KOPT-K1 (cell line): Measurements from ENCODE around the gene ZSCAN29.
A peak's percentile ranks its signal among the peaks of the same experiment; 100 is the strongest.

Experiments
- H3K27ac ChIP-seq: fragments of 200-600 bp; sonication (generic); 2 replicates; pipeline ENCODE4 v1.5.1; 2016; ENCODE audit warnings: antibody characterized with exemption, mild to moderate bottlenecking, low read depth, low read length; ENCODE audit not compliant: poor library complexity, severe bottlenecking
- H3K36me3 ChIP-seq: fragments of 200-600 bp; sonication (generic); 2 replicates; pipeline ENCODE4 v1.5.1; 2017; ENCODE audit warnings: antibody characterized with exemption, mild to moderate bottlenecking, low read length, moderate library complexity; ENCODE audit not compliant: insufficient read depth
- H3K9me3 ChIP-seq: fragments of 200-600 bp; sonication (generic); 2 replicates; pipeline ENCODE4 v1.5.1; 2017; ENCODE audit warnings: antibody characterized with exemption, low read length, mild to moderate bottlenecking; ENCODE audit not compliant: insufficient read depth, poor library complexity, severe bottlenecking

ZSCAN29 gene

GRCh38 chr15:43378601-43379000 is 7.8 kb upstream of the ZSCAN29 start:
- H3K27ac ChIP-seq: no peak overlapping the region
- H3K9me3 ChIP-seq: no peaks in the 10 kb centered on the region
- peaks cover 70% of the 10 kb centered on the region for H3K36me3 ChIP-seq

- peaks cover 50% of the 10 kb centered on the region for H3K36me3 ChIP-seq
- no peaks in the 10 kb centered on the region for H3K9me3 ChIP-seq
- no peak overlapping the region for H3K27ac ChIP-seq
Measured at GRCh38 chr15:43376017-43376705, 5.3 kb upstream of the ZSCAN29 start.

- no peaks in the 10 kb centered on the region for H3K9me3 ChIP-seq
- H3K36me3 ChIP-seq: peaks cover 28% of the 10 kb centered on the region
- peak overlapping the region; percentile 86 for H3K27ac ChIP-seq
Measured at GRCh38 chr15:43370310-43370974, 401 bp downstream of the ZSCAN29 start.

DNA sequence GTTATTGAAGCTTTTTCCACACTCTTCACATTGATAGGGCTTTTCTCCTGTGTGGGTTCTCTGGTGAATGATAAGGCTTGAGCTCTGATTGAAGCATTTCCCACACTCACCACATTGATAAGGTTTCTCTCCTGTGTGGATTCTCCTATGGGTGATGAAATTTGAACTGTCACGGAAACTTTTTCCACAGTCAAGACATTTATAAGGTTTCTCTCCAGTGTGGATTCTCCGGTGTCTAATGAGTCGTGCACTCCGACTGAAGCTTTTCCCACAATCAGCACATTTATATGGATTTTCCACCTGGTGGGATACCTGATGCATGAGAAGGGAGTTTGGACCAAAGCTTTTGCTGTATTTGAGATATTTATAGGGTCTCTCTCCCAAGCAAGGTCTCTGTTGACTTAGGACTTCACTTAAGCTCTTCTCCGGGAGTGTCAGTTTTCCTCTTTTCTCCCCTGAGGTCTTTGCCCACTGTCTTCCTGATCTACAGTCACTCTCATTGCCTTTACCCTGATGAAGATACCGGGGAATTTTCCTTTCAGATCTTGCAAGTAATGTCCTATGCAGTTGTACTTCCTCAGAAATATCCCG is 9.4 kb downstream of the ZSCAN29 start:
- H3K27ac ChIP-seq: no peak overlapping the region
- H3K9me3 ChIP-seq: peaks cover 63% of the 10 kb centered on the region
- H3K36me3 ChIP-seq: peaks cover 90% of the 10 kb centered on the region

- H3K36me3 ChIP-seq: peaks cover 84% of the 10 kb centered on the region
- no peak overlapping the region for H3K27ac ChIP-seq
- H3K9me3 ChIP-seq: peaks cover 63% of the 10 kb centered on the region
Measured at GRCh38 chr15:43360821-43361220, 10.0 kb downstream of the ZSCAN29 start.

DNA sequence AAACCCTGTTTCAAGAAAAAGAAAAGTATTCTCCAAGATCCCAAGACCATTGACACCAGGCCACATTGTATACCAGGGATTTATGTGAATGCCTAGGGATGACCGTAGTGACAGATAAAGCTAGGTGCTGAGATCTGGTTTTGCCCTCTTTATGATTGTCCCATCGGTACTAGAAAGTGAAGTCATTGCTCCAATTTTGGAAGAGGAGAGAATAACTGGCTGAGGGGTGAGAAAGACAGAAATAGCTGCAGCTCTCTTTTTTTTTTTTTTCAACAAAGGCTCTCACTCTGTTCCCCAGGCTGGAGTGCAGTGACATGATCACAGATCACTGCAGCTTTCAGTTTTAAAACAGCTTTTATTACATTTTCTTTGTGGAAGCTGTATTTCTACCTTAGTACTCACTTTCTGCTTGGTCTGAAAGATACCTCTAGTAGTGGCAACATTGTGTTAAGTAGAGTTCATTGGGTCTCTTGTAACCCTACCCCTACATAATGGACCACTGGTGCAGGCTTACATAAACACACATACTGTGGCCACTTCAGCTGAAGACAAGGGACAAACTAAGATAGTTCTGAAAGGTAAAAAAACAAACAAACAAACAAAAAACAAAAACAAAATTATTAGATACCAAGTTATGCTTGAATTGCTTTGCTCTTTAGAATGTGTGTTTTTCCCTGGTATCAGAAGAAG is 18.0 kb downstream of the ZSCAN29 start:
- Histone ChIP-seq H3K27ac (no peak overlapping the region), H3K9me3 (no peaks in the 10 kb centered on the region), H3K36me3 (peaks cover 47% of the 10 kb centered on the region)

- H3K27ac ChIP-seq: no peak overlapping the region
- peaks cover 66% of the 10 kb centered on the region for H3K36me3 ChIP-seq
- no peaks in the 10 kb centered on the region for H3K9me3 ChIP-seq
Measured at GRCh38 chr15:43347114-43347513, 23.7 kb downstream of the ZSCAN29 start.

DNA sequence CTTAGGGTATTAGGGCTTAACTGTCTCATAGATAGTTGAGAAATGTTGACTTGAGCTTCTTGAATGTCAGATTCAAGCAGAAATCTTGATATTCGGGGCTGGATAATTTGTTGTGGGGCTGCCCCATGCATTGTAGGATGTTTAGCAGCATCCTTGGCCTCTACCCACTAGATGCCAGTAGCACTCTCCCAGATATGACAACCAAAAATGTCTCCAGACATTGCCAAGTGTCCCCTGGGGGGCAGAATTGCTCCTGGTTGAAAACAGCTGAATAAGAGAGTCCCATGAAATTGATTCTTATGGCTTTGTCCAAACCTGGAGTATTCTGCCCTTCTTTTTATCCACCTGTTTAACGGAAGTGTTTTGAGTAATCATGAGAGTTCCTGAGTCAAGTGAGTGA is 24.5 kb downstream of the ZSCAN29 start:
- Histone ChIP-seq H3K36me3 (peaks cover 60% of the 10 kb centered on the region), H3K27ac (no peak overlapping the region)

DNA sequence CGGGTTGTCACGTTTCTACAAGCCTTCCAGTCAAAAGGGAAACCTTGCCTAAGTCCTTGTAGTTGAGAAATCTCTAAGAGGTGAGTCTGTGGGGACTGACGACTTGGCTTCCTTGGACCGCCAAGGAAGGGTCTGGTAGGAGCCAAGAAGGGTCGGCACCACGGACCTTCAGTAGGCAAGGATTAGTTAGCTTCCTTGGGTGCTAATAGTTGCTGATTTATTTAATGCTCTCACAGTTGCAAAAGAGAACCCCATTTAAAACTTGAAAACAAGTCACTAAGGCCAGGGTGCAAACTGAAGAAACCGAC is 40.1 kb downstream of the ZSCAN29 start:
- Histone ChIP-seq H3K9me3 (no peaks in the 10 kb centered on the region), H3K27ac (peak overlapping the region; percentile 90), H3K36me3 (peaks cover 16% of the 10 kb centered on the region; the same call in 1 of the 2 replicates)

More for the DNA sequence above, 24.5 kb downstream of the ZSCAN29 start:
- H3K9me3 ChIP-seq: no peaks in the 10 kb centered on the region

- H3K27ac ChIP-seq: peak within 1 kb of the TSS; percentile 90
Measured at GRCh38 chr15:43329960-43330779, 40.7 kb downstream of the ZSCAN29 start, which contains the start of gene LCMT2. TSS of gene LCMT2 (minus strand) at chr15:43330573. CDS start at chr15:43330489, 84 bp downstream.

DNA sequence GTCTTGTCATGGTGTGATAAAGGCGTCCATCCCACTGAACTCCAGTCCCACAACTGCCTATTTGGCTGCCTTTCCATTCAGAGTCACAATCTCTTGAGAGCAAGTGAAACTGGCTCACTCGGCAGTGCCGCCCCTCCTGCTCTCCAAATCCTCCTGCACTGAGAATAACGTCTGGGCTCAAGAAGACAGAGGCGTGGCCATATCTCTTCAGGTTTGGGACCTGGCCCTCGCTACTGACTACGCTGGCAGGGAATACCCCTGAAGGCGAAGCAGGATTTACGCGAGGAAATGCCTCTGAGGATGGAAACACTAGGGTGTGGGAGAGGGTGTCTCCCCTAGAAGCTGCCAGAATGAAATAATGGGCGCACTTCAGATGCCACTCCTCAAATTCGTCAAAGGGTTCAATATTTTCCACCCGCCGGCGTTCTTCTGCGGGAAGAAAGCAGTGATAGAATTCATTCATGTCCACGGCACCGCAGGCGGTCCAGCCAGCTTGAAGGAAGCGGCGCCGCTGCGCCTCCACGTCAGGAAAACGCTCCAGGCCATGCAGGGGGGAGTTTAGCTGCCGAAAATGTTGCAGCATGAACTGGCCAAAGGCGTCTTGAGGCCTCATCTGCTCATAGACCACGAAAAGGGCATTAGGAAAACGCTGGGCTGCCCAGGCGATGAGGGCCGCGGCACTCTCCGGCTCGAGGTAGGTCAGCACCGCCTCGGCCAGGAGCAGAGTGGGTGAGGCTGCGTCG is 41.5 kb downstream of the ZSCAN29 start:
- H3K27ac ChIP-seq: peak overlapping the region; percentile 90
- H3K9me3 ChIP-seq: no peaks in the 10 kb centered on the region
- H3K36me3 ChIP-seq: peaks cover 16% of the 10 kb centered on the region; the same call in 1 of the 2 replicates

More at GRCh38 chr15:43329960-43330779, 40.7 kb downstream of the ZSCAN29 start, which contains the start of gene LCMT2:
- Histone ChIP-seq H3K36me3 (peaks cover 16% of the 10 kb centered on the region; the same call in 1 of the 2 replicates), H3K9me3 (no peaks in the 10 kb centered on the region)

- no peaks in the 10 kb centered on the region for H3K9me3 ChIP-seq
- H3K27ac ChIP-seq: no peak overlapping the region
- peaks cover 16% of the 10 kb centered on the region; the same call in 1 of the 2 replicates for H3K36me3 ChIP-seq
Measured at GRCh38 chr15:43325039-43325684, 45.7 kb downstream of the ZSCAN29 start.

DNA sequence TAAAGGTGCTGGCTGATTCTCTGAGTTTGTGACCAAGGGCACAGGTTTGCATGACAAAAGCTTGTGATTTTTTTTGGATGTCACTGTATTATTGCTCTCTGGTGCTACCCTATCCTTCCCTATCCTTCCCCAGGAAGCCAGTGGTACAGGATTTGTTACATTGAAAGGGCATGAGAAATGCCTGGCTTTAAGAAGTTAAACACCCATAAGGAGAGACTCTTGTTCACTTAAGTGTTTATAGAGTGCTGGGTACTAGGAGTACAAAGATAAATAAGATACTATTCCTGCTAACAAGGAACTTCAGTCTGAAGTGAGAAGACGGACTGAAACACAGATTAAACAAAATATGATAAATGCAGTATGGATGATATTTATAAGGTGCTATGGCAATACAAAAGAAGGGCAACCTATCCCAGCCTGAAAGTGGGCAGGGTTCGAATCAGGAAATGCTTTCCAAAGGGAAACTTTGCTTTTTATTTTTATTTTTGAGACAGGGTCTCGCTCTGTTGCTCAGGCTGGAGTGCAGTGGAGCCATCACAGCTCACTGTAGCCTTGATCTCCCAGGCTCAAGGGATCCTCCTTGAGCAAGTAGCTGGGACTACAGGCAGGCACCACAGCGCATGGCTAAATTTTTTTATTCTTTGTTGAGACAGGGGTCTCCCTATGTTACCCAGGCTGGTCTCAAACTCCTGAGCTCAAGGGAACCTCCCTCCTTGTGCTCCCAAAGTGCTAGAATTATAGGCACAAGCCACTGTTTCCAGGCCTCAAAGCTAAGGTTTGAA is 51.7 kb downstream of the ZSCAN29 start:
- no peaks in the 10 kb centered on the region for H3K36me3 ChIP-seq
- H3K27ac ChIP-seq: no peak overlapping the region
- no peaks in the 10 kb centered on the region for H3K9me3 ChIP-seq
